GM12878 (cell line): ENCODE results near the gene MS4A2. TPM values are rescaled to one million over a fixed set of nuclear protein-coding genes. Genes with fewer than 3 reads are reported as not detected.

ENCODE experiments used
- CHD4 ChIP-seq: fragments of 200-600 bp; sonication (generic); IDR thresholded peaks from 2 replicates; pipeline ENCODE4 v1.6.1; 2016; ENCODE audit warnings: mild to moderate bottlenecking
- KDM1A ChIP-seq: fragments of 200-600 bp; sonication (generic); IDR thresholded peaks from 2 replicates; pipeline ENCODE4 v1.6.1; 2016; ENCODE audit warnings: borderline replicate concordance
- RBBP5 ChIP-seq: fragments of 200-600 bp; sonication (generic); conservative IDR thresholded peaks from 2 replicates; pipeline ENCODE4 v1.6.1; 2016
- polyA plus RNA-seq, 11 experiments: library from polyadenylated mRNA; depleted of rRNA in 4 of 11; unstranded in 6 of 11; stranded (reverse) in 5 of 11; fragments of >200 nt; fragmentation: Nextera tagmentation in 4 of 11; fragmentation: Illumina TruSeq in 1 of 11; extraction: Ambion mirVana in 4 of 11; extraction: Trizol in 1 of 11; gene quantifications; 1 replicate in 1 of 11; 2 replicates in 10 of 11; pipeline versions ENCODE4 v1.2.1 to v1.2.3, GENCODE V29; 2011 to 2016; ENCODE audit warnings: inconsistent platforms in 2 of 11, missing spikeins in 2 of 11, low read depth in 1 of 11
- total RNA-seq, 4 experiments: library from RNA; depleted of rRNA in 3 of 4; stranded (reverse); fragments of >200 nt in 3 of 4; fragmentation: Illumina TruSeq in 1 of 4; extraction: Trizol in 1 of 4; gene quantifications; 2 replicates each; pipeline versions ENCODE4 v1.2.1 to v1.2.3, GENCODE V29; 2013 to 2021
- TF ChIP-seq, protein P1 (sequence below): IDR thresholded peaks from 2 replicates; pipeline ENCODE4 v1.6.1; 2012; ENCODE audit warnings: mild to moderate bottlenecking, low read depth, low read length
- TF ChIP-seq, protein P2 (sequence below): fragments of 450-650 bp; formaldehyde crosslinking; IDR thresholded peaks from 2 replicates; pipeline ENCODE4 v1.4.0; 2020; ENCODE audit warnings: mild to moderate bottlenecking, moderate library complexity

The MS4A2 gene
- total and polyA plus RNA-seq, 10 of the 15 experiments (the other 5 are each of a cell fraction or from before 2014, with no cell fraction given): not detected

DNA sequence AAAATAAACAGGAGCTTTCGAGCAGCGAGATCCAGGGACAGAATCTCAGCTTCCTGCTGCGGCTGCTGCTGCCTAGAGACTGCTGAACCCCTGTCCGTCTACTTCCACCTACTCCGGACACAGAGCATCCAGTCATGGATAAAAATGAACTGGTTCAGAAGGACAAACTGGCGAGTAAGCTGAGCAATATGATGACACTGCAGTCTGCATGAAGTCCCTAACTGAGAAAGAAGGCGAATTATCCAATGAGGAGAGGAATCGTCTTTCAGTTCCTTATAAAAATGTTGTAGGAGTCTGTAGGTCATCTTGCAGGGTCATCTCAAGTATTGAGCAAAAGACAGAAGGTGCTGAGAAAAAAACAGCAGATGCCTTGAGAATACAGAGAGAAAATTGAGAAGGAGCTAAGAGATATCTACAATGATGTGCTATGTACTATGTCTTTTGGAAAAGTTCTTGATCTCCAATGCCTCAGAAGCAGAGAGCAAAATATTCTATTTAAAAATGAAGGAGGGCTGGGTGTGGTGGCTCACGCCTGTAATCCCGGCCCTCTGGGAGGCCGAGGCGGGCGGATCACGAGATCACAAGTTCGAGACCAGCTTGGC lies 11.1 kb upstream of the MS4A2 start (continued):
- no peak for TF ChIP-seq KDM1A
- TF ChIP-seq, protein P1, sequence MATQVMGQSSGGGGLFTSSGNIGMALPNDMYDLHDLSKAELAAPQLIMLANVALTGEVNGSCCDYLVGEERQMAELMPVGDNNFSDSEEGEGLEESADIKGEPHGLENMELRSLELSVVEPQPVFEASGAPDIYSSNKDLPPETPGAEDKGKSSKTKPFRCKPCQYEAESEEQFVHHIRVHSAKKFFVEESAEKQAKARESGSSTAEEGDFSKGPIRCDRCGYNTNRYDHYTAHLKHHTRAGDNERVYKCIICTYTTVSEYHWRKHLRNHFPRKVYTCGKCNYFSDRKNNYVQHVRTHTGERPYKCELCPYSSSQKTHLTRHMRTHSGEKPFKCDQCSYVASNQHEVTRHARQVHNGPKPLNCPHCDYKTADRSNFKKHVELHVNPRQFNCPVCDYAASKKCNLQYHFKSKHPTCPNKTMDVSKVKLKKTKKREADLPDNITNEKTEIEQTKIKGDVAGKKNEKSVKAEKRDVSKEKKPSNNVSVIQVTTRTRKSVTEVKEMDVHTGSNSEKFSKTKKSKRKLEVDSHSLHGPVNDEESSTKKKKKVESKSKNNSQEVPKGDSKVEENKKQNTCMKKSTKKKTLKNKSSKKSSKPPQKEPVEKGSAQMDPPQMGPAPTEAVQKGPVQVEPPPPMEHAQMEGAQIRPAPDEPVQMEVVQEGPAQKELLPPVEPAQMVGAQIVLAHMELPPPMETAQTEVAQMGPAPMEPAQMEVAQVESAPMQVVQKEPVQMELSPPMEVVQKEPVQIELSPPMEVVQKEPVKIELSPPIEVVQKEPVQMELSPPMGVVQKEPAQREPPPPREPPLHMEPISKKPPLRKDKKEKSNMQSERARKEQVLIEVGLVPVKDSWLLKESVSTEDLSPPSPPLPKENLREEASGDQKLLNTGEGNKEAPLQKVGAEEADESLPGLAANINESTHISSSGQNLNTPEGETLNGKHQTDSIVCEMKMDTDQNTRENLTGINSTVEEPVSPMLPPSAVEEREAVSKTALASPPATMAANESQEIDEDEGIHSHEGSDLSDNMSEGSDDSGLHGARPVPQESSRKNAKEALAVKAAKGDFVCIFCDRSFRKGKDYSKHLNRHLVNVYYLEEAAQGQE: no peak
- TF ChIP-seq, protein P2, sequence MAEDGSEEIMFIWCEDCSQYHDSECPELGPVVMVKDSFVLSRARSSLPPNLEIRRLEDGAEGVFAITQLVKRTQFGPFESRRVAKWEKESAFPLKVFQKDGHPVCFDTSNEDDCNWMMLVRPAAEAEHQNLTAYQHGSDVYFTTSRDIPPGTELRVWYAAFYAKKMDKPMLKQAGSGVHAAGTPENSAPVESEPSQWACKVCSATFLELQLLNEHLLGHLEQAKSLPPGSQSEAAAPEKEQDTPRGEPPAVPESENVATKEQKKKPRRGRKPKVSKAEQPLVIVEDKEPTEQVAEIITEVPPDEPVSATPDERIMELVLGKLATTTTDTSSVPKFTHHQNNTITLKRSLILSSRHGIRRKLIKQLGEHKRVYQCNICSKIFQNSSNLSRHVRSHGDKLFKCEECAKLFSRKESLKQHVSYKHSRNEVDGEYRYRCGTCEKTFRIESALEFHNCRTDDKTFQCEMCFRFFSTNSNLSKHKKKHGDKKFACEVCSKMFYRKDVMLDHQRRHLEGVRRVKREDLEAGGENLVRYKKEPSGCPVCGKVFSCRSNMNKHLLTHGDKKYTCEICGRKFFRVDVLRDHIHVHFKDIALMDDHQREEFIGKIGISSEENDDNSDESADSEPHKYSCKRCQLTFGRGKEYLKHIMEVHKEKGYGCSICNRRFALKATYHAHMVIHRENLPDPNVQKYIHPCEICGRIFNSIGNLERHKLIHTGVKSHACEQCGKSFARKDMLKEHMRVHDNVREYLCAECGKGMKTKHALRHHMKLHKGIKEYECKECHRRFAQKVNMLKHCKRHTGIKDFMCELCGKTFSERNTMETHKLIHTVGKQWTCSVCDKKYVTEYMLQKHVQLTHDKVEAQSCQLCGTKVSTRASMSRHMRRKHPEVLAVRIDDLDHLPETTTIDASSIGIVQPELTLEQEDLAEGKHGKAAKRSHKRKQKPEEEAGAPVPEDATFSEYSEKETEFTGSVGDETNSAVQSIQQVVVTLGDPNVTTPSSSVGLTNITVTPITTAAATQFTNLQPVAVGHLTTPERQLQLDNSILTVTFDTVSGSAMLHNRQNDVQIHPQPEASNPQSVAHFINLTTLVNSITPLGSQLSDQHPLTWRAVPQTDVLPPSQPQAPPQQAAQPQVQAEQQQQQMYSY (CRISPR knock-in tag): no peak
- TF ChIP-seq RBBP5: no peak
- TF ChIP-seq CHD4: no peak
